K562 (cell line): Measurements from ENCODE around the gene WDR83. TPM values are rescaled to one million over a fixed set of nuclear protein-coding genes. Genes with fewer than 3 reads are reported as not detected.
A peak's percentile ranks its signal among the peaks of the same experiment; 100 is the strongest.

ENCODE experiments used
- DIDO1 ChIP-seq: fragments of 450-650 bp; IDR thresholded peaks from 2 replicates; pipeline ENCODE4 v1.6.1; 2016; ENCODE audit warnings: low read depth, missing biosample characterization, missing genetic modification characterization
- FOXM1 ChIP-seq, 2 experiments: fragments of 450-650 bp in 1 of 2; sonication (generic) in 1 of 2; formaldehyde crosslinking in 1 of 2; IDR thresholded peaks; 2 replicates each; pipeline versions ENCODE4 v1.6.1 to v1.9.0; 2017 to 2022; ENCODE audit warnings: low read depth in 2 of 2, mild to moderate bottlenecking in 2 of 2, missing genetic modification reagents in 1 of 2, moderate library complexity in 1 of 2
- GABPA ChIP-seq: fragments of 200-800 bp; sonication (Bioruptor generic); conservative IDR thresholded peaks from 2 replicates; pipeline ENCODE4 v1.6.1; 2016; ENCODE audit warnings: low read depth, missing genetic modification characterization, missing compliant biosample characterization
- MCM2 ChIP-seq: fragments of 450-650 bp; IDR thresholded peaks from 2 replicates; pipeline ENCODE4 v1.6.1; 2017; ENCODE audit warnings: low read depth, mild to moderate bottlenecking
- RBM17 ChIP-seq: fragments of 200-400 bp; formaldehyde crosslinking; IDR thresholded peaks from 2 replicates; pipeline ENCODE4 v1.6.1; 2017; ENCODE audit warnings: low read depth, mild to moderate bottlenecking, low read length, borderline replicate concordance
- RREB1 ChIP-seq: fragments of 250-450 bp; sonication (Bioruptor Pico); IDR thresholded peaks from 2 replicates; pipeline ENCODE4 v1.4.0; 2020
- TCF15 ChIP-seq: fragments of 250-450 bp; sonication (Bioruptor Pico); IDR thresholded peaks from 2 replicates; pipeline ENCODE4 v1.8.0; 2022; ENCODE audit warnings: moderate library complexity, mild to moderate bottlenecking, inconsistent platforms
- UBTF ChIP-seq, 2 experiments: IDR thresholded peaks; 2 replicates each; pipeline ENCODE4 v1.6.1; 2012; ENCODE audit warnings: improper control_type of control experiment in 2 of 2, low read depth in 2 of 2, low read length in 2 of 2, borderline replicate concordance in 1 of 2
- ZBTB12 ChIP-seq: fragments of 250-450 bp; sonication (Bioruptor Pico); IDR thresholded peaks from 2 replicates; pipeline ENCODE4 v1.4.0; 2020
- ZEB2 ChIP-seq: fragments of 450-650 bp; IDR thresholded peaks from 2 replicates; pipeline ENCODE4 v1.6.1; 2016
- ZHX1 ChIP-seq: fragments of 150-350 bp; conservative IDR thresholded peaks from 2 replicates; pipeline ENCODE4 v1.6.1; 2014; ENCODE audit warnings: low read length
- ZNF583 ChIP-seq: fragments of 250-450 bp; sonication (Bioruptor Pico); IDR thresholded peaks from 2 replicates; pipeline ENCODE4 v1.4.0; 2020
- polyA plus RNA-seq, 8 experiments: library from polyadenylated mRNA; depleted of rRNA in 4 of 8; stranded (reverse) in 5 of 8; unstranded in 3 of 8; fragments of >200 nt; fragmentation: Nextera tagmentation in 2 of 8; fragmentation: Illumina TruSeq in 1 of 8; extraction: Ambion mirVana in 2 of 8; extraction: Trizol in 1 of 8; gene quantifications; 2 replicates each; pipeline versions ENCODE4 v1.2.1 to v1.2.3, GENCODE V29; 2011 to 2014; ENCODE audit warnings: inconsistent platforms in 1 of 8, missing spikeins in 1 of 8
- total RNA-seq, 7 experiments: library from RNA; depleted of rRNA in 6 of 7; stranded (reverse); fragments of >200 nt in 6 of 7; fragmentation: Illumina TruSeq in 2 of 7; extraction: Trizol in 2 of 7; gene quantifications; 2 replicates each; pipeline versions ENCODE4 v1.2.1 to v1.2.3, GENCODE V29; 2011 to 2021; ENCODE audit warnings: low replicate concordance in 1 of 7

The WDR83 gene
- total and polyA plus RNA-seq, 9 of the 15 experiments (the other 6 are each of a cell fraction or from before 2014, with no cell fraction given), result 0.52 to 21.3 (median 4.2) TPM

- TF ChIP-seq RREB1, result peak; percentile 49; the same call in 1 of the 2 replicates
- no peak for TF ChIP-seq MCM2
- TF ChIP-seq ZNF583 (CRISPR knock-in tag), result peak; percentile 52; the same call in 1 of the 2 replicates
- no peak for TF ChIP-seq TCF15 (CRISPR knock-in tag)
- no peak for TF ChIP-seq RBM17
- TF ChIP-seq ZHX1, result no peak
- TF ChIP-seq ZBTB12, result peak; percentile 19; the same call in 1 of the 2 replicates
- peak; percentile 96 for TF ChIP-seq GABPA (tag)
- TF ChIP-seq DIDO1 (tag), result peak; percentile 39; the same call in 1 of the 2 replicates
- 0 out of 2 replicates have a peak, but pooled peaks have one; percentile 10 for TF ChIP-seq ZEB2
- TF ChIP-seq FOXM1 (IDR thresholded peaks at IDR 0.05; ENCODE audit: low read depth), result peak; percentile 32; the same call in 1 of the 2 replicates
- no peak for TF ChIP-seq FOXM1 (CRISPR knock-in tag; IDR thresholded peaks at IDR 0.05; ENCODE audit: low read depth)
- peak in 1 of 2 experiments; percentile 83; a peak in 2 of 4 replicates for TF ChIP-seq UBTF (IDR thresholded peaks at IDR 0.05; ENCODE audit: borderline replicate concordance in 1 of 2, low read depth in 2 of 2, low read length in 2 of 2)
These were observed 14.7 kb downstream of the WDR83 start, which contains the start of gene DHPS (continued) for GRCh38 chr19:12681074-12681987.
